Astrocyte of the cerebellum (primary cell): ENCODE data around the gene CASP10.

ENCODE experiments used
- DNase-seq: peaks from one replicate; pipeline ENCODE4 v3.0.0-alpha.2; 2011; ENCODE audit warnings: low read depth
- H3K4me3 ChIP-seq: 2 replicates; pipeline ENCODE4 v1.5.1; 2011; ENCODE audit warnings: mild to moderate bottlenecking, low read depth, low read length, moderate library complexity
- CTCF ChIP-seq: IDR thresholded peaks from 2 replicates; pipeline ENCODE4 v1.5.1; 2012; ENCODE audit warnings: low read length, low read depth, moderate library complexity, mild to moderate bottlenecking; ENCODE audit errors: missing control alignments
- in situ Hi-C: cut with HindIII; loops from 2 replicates; pipeline ENCODE4 v1.10.0; 2017; ENCODE audit warnings: low sequenced_read_pairs

Gene CASP10

GRCh38 chr2:201151127-201151981 is 31.6 kb upstream of the CASP10 start:
- DNase-seq, result peak; percentile 63
- in situ Hi-C loops, result loop anchor here (5.0 kb wide), 1 partner anchor 34 kb away; the partner anchor contains the start of gene CFLAR
- TF ChIP-seq CTCF, result no peak
- H3K4me3 ChIP-seq, result no peak overlapping the region

DNA sequence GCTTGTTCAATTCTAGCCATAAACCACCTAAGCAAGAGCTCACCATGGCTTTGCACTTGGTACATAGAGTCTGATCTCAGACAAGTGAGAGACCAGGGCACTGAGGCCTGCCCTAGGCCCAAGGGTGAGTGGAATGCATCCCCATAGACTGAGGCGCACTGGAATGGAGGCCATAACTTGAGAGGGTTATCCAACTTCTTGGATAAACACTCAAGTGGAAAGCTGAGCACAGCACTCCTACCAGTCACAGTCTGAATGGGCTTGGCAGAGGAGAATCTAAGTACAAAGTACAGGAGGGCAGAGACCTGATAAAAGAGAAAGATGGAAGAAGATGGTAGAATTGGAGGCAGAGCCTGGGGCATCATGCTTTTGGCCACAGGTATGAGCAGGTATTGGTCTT is 30.4 kb upstream of the CASP10 start:
- DNase-seq, result no peak
- no peak overlapping the region for H3K4me3 ChIP-seq
- in situ Hi-C loops, result loop anchor here (5.0 kb wide), 1 partner anchor 35 kb away; the partner anchor contains the start of gene CFLAR
- no peak for TF ChIP-seq CTCF

- in situ Hi-C loops, result loop anchor here (5.0 kb wide), 1 partner anchor 36 kb away; the partner anchor contains the start of gene CFLAR
- no peak for TF ChIP-seq CTCF
- DNase-seq, result no peak
- no peak overlapping the region for H3K4me3 ChIP-seq
Observed at GRCh38 chr2:201152999-201153815, 29.7 kb upstream of the CASP10 start.

- no peak for TF ChIP-seq CTCF
- H3K4me3 ChIP-seq, result no peak overlapping the region
- no peak for DNase-seq
- in situ Hi-C loops, result loop anchor here (5.0 kb wide), 1 partner anchor 38 kb away; the partner anchor contains the start of gene CFLAR
Observed at GRCh38 chr2:201154615-201155399, 28.1 kb upstream of the CASP10 start.

DNA sequence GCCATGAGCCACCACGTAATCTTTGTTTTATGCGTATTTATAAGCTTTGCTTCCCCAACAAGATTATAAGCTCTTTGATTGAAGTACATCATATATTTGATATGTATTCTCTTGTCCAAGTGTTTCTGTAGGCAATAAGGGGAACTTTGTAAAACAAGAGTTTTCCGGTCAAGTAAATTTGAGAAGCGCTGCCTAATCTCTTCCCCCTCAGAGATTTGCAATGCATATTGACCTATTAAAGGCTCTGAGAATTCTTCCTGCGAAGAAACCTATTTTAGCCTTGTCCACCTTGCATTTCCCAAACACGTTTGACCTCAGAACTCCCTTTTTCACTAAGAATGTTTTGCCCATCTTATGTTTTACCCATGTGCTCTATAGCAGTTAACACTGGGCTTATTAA is 26.9 kb upstream of the CASP10 start:
- no peak overlapping the region for H3K4me3 ChIP-seq
- DNase-seq, result no peak
- in situ Hi-C loops, result no loop called here
- no peak for TF ChIP-seq CTCF

DNA sequence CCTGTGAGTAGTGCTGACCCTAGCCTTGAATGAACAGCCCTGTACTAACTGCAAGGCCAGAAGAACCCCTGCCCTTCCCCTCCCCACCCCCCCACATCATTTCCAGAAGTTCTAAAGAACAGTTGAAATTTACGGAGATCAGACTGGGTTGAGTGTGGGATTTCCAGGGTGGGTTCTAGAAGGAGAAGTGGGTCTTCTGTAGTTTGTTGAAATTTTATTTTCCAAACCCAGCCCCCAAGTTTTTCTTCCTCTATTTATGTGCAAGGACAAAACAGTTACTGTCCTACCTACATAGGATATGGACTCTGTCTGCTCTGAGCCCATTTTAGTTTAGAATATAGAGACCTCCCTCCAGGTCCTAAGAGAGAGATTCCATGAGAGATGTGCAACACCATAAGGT is 26.3 kb upstream of the CASP10 start:
- no peak overlapping the region for H3K4me3 ChIP-seq
- DNase-seq, result no peak
- in situ Hi-C loops, result no loop called here
- no peak for TF ChIP-seq CTCF
